Measurements from ENCODE around the gene MS4A7. TPM values are rescaled to one million over a fixed set of nuclear protein-coding genes. Genes with fewer than 3 reads are reported as not detected.

The MS4A7 gene
- total and polyA plus RNA-seq, 12 donors = 2.3 to 23.9 (median 5.5) TPM

DNA sequence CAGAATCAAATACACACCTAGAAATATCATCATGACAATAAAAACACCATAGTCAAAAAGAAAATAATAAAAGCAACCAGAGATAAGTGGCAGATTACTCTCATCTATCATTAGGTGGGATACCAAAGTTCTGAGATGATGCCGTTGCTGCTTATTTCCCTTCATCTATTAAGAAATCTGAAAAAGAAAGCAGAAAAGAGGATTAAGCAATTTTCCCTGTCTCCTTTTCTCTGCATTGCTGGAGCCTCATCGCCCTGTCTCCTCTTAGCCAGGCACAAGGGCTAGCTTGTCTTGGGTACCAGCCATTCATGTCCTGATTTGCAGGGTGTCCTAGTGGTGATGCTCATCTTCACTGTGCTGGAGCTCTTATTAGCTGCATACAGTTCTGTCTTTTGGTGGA lies 14.0 kb downstream of the MS4A7 start:
- no peak for DNase-seq
- Histone ChIP-seq H3K27me3 (no peaks in the 10 kb centered on the region), H3K4me3 (no peak overlapping the region), H3K36me3 (peaks cover 0 to 15% (median 0%) of the 10 kb centered on the region in 9 donors), H3K4me1 (peaks cover 0 to 49% (median 0%) of the 10 kb centered on the region in 9 donors), H3K9me3 (no peaks in the 10 kb centered on the region), H3K27ac (peak overlapping the region in 1 of 10 donors; percentile 20)
- intact Hi-C loops (cut with DNase I) = no loop called here
- no peak for ATAC-seq
- 84 to 87% methylated on average over 2 of the region's 2 CpGs for WGBS, 2 donors
- no peak for TF ChIP-seq CTCF (IDR thresholded peaks at IDR 0.05)

DNA sequence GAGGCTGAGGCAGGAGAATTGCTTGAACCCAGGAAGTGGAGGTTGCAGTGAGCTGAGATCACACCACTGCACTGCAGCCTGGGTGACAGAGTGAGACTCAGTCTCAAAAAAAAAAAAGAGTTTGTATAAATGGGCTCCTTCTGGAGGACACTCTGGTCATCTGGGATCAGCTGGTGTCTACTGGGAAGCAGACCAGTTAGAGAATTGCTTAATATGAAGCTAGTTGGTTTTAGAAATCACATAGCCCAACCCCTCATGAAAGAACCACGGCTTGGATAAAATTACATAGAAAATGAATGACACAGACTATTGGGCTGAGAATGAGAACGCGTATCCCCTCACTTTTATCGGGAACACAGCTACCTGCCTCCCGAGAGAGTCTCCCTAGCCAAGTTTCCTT lies 14.7 kb downstream of the MS4A7 start:
- 84 to 88% methylated on average over 5 of the region's 5 CpGs for WGBS, 2 donors
- H3K4me3 ChIP-seq = no peak overlapping the region
- H3K27ac ChIP-seq = peak overlapping the region in 1 of 10 donors; percentile 20
- DNase-seq (no peak), ATAC-seq (no peak)
- no peaks in the 10 kb centered on the region for H3K27me3 ChIP-seq
- intact Hi-C loops (cut with DNase I) = no loop called here
- no peak for TF ChIP-seq CTCF (IDR thresholded peaks at IDR 0.05)
- H3K36me3 ChIP-seq = peaks cover 0 to 8% (median 0%) of the 10 kb centered on the region in 9 donors
- no peaks in the 10 kb centered on the region for H3K9me3 ChIP-seq
- peaks cover 0 to 42% (median 0%) of the 10 kb centered on the region in 9 donors for H3K4me1 ChIP-seq

DNA sequence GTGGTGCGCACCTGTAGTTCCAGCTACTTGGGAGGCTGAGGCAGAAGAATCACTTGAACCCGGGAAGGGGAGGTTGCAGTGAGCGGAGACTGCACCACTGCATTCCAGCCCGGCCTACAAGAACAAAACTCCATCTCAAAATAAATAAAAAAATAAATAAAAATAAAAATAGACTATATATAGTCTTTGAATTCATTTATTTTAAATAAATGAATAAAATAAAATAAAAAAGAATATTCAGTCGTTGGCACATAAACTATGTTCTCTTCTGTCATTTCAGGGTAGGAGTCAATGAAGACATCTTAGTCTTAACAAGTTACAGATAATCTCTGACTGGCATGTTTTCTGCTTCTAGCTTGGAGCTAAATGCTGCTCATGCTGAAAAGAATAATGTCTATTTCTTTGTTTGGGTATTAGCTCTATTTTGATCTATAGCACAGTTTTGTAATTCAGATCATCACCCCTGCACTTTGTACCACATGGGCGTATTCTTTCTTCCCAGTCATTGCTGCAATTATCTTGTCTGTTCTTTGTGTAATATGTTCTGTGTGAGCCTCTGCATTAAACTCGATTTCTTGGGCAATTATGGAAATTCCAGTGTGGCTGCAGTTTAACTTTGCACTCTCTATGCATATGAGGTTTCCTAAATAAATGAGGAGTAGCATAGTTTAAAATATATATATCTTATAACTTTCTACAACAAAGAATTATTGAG lies 16.5 kb downstream of the MS4A7 start:
- Histone ChIP-seq H3K27me3 (peaks cover 0 to 3% (median 0%) of the 10 kb centered on the region in 7 donors), H3K27ac (no peak overlapping the region), H3K9me3 (no peaks in the 10 kb centered on the region), H3K4me1 (peaks cover 0 to 33% (median 0%) of the 10 kb centered on the region in 9 donors), H3K36me3 (peaks cover 0 to 5% (median 0%) of the 10 kb centered on the region in 9 donors), H3K4me3 (no peak overlapping the region)
- intact Hi-C loops (cut with DNase I) = no loop called here
- 75 to 81% methylated on average over 7 of the region's 7 CpGs for WGBS, 2 donors
- DNase-seq = no peak
- no peak for TF ChIP-seq CTCF (IDR thresholded peaks at IDR 0.05)
- ATAC-seq = no peak

DNA sequence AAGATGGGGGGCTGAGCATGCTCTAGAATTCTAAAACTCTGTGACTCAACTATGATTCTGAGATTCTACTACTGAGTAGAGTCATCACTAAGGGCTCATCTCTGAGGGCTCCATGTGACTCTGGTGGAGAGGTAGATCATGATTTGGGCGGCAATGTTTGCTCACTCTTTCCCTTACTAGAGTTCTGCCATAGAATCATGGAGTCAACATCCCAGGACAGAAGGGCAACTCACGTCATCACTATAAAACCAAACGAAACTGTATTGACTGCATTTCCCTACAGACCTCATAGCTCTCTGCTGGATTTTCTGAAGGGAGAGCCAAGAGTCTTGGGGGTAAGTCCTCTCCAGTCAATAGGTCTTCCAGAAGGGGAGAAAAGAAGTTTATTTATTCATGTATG lies 18.1 kb downstream of the MS4A7 start, which contains the start of gene MS4A14:
Gene MS4A14, plus strand, starts transcription at position 78 of the 400 bp plus-strand sequence. Its CDS starts 120 bp downstream, at position 198.
- 56 to 61% methylated on average over 3 of the region's 3 CpGs for WGBS, 2 donors
- H3K4me1 ChIP-seq = peaks cover 0 to 24% (median 0%) of the 10 kb centered on the region in 9 donors
- DNase-seq (no peak), ATAC-seq (peak in 6 of 8 donors; percentile 15 to 59 (median 46))
- TF ChIP-seq CTCF (IDR thresholded peaks at IDR 0.05) = no peak
- peaks cover 0 to 5% (median 0%) of the 10 kb centered on the region in 9 donors for H3K36me3 ChIP-seq
- H3K4me3 ChIP-seq = no peak within 1 kb of the TSS
- intact Hi-C loops (cut with DNase I) = no loop called here
- peaks cover 0 to 3% (median 0%) of the 10 kb centered on the region in 7 donors for H3K27me3 ChIP-seq
- H3K9me3 ChIP-seq = no peaks in the 10 kb centered on the region
- H3K27ac ChIP-seq = peak within 1 kb of the TSS in 2 of 10 donors; percentile 43 to 62
